NCI-H1092 (cell line): ENCODE data around the gene SELENOW.
"Not testable (repeated sequence)": the region's sequence is repeated elsewhere in the genome, so short reads cannot be mapped to it uniquely, and the experiment has no call there.

ENCODE experiments used
- DNase-seq: peaks from one replicate; lab custom pipeline; 2025; lab: John Stamatoyannopoulos, UW

Gene SELENOW

GRCh38 chr19:47786566-47786965 lies 8.1 kb downstream of the SELENOW start:
- DNase-seq: no peak

GRCh38 chr19:47787307-47787706 lies 8.8 kb downstream of the SELENOW start:
- not testable (repeated sequence) for DNase-seq

DNA sequence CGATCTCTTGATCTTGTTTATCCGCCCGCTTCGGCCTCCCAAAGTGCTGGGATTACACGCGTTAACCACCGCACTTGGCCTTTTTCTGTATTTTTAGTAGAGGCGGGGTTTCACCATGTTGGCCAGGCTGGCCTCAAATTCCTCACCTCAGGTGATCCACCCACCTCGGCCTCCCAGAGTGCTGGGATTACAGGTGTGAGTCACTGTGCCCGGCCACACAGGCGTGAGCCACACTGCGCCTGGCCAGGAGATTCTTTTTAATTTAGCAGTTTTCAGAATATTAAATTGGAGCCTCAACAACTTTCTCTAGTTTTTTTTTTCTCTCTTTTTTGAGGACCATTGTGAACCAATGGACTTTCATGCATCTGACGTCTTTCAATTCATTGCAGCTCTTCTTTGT lies 11.3 kb downstream of the SELENOW start:
- DNase-seq: not testable (repeated sequence)

GRCh38 chr19:47790398-47790814 lies 11.9 kb downstream of the SELENOW start:
- peak; percentile 23 for DNase-seq

DNA sequence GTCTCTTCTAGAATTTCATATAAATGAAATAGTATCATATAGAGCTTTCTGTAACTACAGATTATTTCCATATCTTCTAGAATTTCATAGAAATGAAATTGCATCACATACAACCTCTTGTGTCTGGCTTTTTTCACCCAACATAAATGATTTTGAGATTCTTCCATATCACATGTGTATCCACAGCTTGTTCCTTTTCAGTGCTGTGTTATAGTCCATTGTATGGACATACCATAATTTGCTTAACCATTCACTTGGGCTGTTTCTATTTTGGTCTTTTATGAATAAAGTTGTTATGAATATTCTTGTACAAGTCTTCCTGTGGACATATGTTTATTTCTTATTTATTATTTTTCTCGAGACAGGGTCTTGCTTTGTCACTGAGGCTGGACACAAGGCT lies 14.1 kb downstream of the SELENOW start:
- no peak for DNase-seq

- no peak for DNase-seq
Measured at GRCh38 chr19:47794526-47794925, 16.0 kb downstream of the SELENOW start.

GRCh38 chr19:47796785-47797184 lies 18.3 kb downstream of the SELENOW start:
- DNase-seq: no peak

GRCh38 chr19:47797996-47798903 lies 19.7 kb downstream of the SELENOW start:
- DNase-seq: no peak

DNA sequence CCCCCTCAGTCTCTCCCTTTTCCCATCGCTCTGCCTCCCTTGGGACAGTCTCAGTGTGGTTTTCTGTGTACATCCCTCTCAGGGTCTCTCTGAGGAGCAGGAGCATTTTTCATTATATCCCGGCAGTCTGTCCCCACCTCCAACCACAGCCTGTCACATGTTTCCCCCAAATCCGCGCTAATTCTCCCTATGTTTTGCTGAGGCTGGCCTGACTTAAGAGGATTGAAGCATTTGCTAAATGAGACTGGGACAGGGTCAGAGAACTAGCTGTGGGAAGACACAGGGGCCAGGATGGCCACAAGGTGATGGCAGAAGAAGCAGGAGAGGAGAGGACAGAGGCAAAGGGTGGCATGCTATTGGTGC lies 20.4 kb downstream of the SELENOW start:
- DNase-seq: no peak

- no peak for DNase-seq
Measured at GRCh38 chr19:47801270-47801669, 22.8 kb downstream of the SELENOW start.

DNA sequence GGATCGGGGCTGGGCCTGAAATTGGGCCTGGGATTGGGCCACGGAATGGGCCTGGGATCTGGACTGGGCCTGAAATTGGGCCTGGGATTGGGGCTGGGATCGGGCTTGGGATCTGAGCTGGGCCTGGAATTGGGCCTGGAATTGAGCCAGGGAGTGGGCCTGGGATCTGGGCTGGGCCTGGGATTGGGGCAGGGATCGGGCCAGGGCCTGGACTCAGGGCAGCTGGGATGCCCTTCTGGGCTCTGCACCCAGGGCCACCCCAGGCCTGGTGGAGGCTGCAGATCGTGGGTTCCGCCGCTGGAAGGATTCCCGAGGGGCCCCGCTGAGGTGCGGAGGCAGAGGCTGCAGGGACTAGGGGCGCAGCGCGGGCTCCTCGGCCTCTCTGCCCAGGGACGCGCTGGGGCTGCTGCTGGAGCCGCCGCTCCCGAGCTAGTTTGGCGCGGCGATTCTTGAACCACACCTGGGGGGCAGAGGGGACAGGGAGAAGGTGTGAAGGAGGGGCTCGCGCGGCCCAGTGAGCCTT lies 24.1 kb downstream of the SELENOW start:
- no peak for DNase-seq

GRCh38 chr19:47803148-47803547 lies 24.6 kb downstream of the SELENOW start:
- not testable (repeated sequence) for DNase-seq

DNA sequence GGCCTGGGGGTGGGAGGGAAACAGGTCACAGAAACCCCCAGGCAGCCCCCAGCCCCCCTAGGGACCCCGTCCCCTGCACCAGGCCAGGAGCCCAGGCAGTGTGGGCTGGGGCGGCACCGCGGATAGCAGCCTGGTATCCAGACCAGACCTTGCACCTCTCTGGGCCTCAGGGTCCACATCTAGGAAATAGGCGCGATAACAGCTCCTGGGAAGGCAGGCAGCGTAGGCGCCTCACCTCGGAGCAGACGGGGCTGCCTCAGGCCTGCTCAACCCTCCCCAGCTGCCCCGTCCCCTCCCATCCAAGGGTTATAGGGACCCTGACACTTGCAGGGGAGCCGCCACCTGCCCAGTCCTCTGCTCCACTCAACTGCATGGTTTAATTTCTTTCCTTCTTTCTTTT lies 25.2 kb downstream of the SELENOW start:
- not testable (repeated sequence) for DNase-seq

GRCh38 chr19:47804451-47804850 lies 25.9 kb downstream of the SELENOW start, which contains the start of gene TPRX1:
Gene TPRX1 (minus strand): TSS chr19:47804551. CDS start chr19:47804539, 12 bp downstream.
- DNase-seq: not testable (repeated sequence)

DNA sequence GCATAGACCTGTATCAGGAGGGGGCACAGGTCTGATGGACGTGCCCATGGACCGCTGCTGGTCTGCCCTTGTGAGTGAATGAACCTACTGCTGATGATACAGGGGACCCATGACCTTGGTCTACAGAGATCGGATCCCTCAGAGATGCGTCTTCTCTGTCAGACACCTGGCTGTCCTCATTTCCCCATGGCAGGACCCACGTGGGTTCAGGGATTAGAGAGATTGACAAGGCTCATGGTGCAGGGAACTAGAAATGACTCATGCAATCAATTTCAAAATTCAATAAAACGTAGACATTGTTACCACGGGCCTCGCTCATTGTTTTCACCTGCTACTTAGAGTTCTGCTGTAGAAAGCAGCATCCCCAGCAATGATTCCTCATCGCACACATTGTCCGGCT lies 26.8 kb downstream of the SELENOW start:
- no peak for DNase-seq

DNA sequence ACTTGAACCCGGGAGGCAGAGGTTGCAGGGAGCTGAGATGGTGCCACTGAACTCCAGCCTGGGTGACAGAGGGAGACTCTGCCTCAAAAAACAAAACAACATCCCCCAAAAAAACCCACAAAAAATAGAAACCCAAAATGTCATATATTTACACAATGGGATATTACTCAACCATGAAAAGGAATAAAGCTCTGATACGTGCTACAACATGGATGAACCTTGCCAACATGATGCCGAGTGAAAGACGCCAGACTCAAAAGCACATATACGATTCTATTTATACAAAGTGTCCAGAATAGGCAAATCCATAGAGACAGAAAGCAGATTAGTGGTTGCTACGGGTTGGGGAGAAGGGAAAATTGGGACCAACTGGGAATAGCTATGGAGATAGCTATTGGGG lies 27.9 kb downstream of the SELENOW start:
- no peak for DNase-seq

DNA sequence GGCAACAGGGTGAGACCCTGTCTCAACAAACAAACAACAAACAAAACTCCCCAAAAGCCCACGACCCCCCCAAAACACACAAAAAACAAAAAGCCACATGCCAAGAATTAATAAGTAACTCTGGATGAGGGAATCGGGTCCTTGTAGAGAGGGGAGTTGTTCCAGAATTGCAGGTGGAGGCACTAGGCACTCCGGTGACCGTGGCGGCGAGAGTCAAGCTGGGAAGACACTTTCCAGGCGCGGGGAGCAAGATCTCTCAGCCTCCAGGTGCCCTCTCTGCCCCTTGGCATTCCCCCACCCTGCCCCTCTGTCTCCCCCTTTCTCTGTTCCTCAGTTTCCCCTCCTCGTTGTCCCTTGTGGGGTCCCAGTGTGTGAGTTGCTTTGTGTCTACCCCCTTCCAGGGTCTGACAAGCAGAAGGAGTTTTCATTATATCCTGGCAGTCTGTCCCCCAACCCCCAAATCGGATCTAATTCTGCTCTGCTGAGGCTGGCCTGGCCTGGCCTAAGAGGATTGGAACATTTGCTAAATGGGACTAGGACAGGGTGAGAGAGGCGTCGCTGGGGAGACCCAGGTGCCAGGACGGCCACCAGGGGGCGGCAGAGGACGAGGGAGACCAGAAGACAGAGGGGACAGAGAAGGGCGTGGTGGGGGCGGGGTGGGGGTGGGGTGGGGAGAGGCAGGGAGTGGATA lies 34.9 kb downstream of the SELENOW start:
- DNase-seq: peak; percentile 20

- no peak for DNase-seq
Measured at GRCh38 chr19:47813995-47814328, 35.5 kb downstream of the SELENOW start.

DNA sequence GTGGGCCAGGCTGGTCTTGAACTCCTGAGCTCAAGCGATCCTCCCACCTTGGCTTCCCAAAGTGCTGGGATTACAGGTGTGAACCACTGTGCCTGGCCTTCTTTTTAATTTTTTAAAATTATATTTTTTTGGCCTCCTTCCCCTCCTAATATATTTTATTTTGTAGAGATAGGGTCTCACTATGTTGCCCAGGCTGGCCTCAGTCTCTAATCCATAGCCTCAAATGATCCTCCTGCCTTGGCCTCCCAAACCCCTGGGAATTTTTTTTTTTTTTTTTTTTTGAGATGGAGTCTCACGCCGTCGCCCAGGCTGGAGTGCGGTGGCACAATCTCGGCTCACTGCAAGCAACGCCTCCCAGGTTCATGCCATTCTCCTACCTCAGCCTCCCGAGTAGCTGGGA lies 37.8 kb downstream of the SELENOW start:
- not testable (repeated sequence) for DNase-seq

DNA sequence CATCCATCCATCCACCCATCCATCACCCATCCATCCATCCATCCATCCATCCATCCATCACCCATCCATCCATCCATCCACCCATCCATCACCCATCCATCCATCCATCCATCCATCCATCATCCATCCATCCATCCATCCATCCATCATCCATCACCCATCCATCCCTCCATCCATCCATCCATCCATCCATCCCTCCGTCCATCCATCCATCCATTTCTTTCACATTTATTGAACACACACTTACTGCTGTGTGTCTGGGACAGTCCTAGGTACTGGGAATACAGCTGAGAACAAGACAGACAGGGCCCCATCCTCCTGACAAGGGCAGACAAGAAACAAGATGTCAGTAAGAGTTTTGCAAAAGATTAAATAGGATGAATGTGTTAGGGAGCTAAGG lies 39.7 kb downstream of the SELENOW start:
- DNase-seq: not testable (repeated sequence)

DNA sequence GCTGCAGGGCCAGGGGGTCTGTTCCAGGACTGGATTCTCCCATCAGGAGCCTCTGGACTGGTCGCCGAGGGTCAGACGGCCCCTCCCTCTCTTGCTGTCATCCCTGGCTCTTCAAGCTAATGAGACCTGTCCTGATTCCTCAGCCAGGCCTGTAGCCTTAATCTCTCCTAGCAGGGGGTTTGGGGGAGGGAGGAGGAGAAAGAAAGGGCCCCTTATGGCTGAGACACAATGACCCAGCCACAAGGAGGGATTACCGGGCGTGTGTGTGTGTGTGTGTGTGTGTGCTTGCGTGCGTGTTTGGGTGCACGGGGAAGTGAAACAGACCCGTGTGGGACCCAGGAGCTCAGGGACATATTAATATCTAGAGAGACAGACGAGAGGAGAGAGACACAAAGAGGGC lies 41.4 kb downstream of the SELENOW start:
- no peak for DNase-seq

GRCh38 chr19:47820410-47820809 lies 41.9 kb downstream of the SELENOW start:
- no peak for DNase-seq

GRCh38 chr19:47821460-47822020 lies 43.0 kb downstream of the SELENOW start, which contains the start of gene CRX:
Gene CRX (plus strand): TSS chr19:47821937. CDS start chr19:47834444, 12,507 bp downstream.
- no peak for DNase-seq
